Adipocyte (in vitro differentiated cells): Measurements from ENCODE around the gene TACC2.
A peak's percentile ranks its signal among the peaks of the same experiment; 100 is the strongest.
"Not testable (repeated sequence)": the region's sequence is repeated elsewhere in the genome, so short reads cannot be mapped to it uniquely, and the experiment has no call there.

Experiments
- DNase-seq: peaks from one replicate; pipeline ENCODE4 v3.0.0-alpha.2; 2015; ENCODE audit warnings: low read depth
- H3K27me3 ChIP-seq: replicated peaks from 2 replicates; pipeline ENCODE4 v1.7.0; 2013; ENCODE audit warnings: mild to moderate bottlenecking, low read length, moderate library complexity; ENCODE audit not compliant: control insufficient read depth, insufficient read depth
- H3K36me3 ChIP-seq: 2 replicates; pipeline ENCODE4 v1.7.0; 2013; ENCODE audit warnings: low read length, mild to moderate bottlenecking, moderate library complexity; ENCODE audit not compliant: control insufficient read depth, insufficient read depth, severe bottlenecking
- H3K4me1 ChIP-seq: 2 replicates; pipeline ENCODE4 v1.7.0; 2013; ENCODE audit warnings: mild to moderate bottlenecking, low read length, moderate library complexity; ENCODE audit not compliant: control insufficient read depth, insufficient read depth
- H3K4me3 ChIP-seq: 2 replicates; pipeline ENCODE4 v1.7.0; 2013; ENCODE audit warnings: mild to moderate bottlenecking, low read length, moderate library complexity
- H3K9ac ChIP-seq: 2 replicates; pipeline ENCODE4 v1.7.0; 2013; ENCODE audit warnings: mild to moderate bottlenecking, low read length, moderate library complexity
- H3K9me3 ChIP-seq: 2 replicates; pipeline ENCODE4 v1.7.0; 2013; ENCODE audit warnings: mild to moderate bottlenecking, low read length, moderate library complexity; ENCODE audit not compliant: control insufficient read depth

TACC2 gene

GRCh38 chr10:122066337-122066939, 77.5 kb downstream of the TACC2 start:
- H3K36me3 ChIP-seq, DNase-seq, H3K9ac ChIP-seq, H3K27me3 ChIP-seq, H3K4me3 ChIP-seq, H3K9me3 ChIP-seq: not testable (repeated sequence)
- peaks cover 19% of the 10 kb centered on the region for H3K4me1 ChIP-seq

- DNase-seq: no peak
- Histone ChIP-seq H3K9ac (no peak overlapping the region), H3K27me3 (no peaks in the 10 kb centered on the region), H3K4me3 (no peak overlapping the region), H3K9me3 (peaks cover 7% of the 10 kb centered on the region), H3K4me1 (peaks cover 6% of the 10 kb centered on the region), H3K36me3 (no peaks in the 10 kb centered on the region)
Observed at GRCh38 chr10:122068844-122069243, 79.9 kb downstream of the TACC2 start.

DNA sequence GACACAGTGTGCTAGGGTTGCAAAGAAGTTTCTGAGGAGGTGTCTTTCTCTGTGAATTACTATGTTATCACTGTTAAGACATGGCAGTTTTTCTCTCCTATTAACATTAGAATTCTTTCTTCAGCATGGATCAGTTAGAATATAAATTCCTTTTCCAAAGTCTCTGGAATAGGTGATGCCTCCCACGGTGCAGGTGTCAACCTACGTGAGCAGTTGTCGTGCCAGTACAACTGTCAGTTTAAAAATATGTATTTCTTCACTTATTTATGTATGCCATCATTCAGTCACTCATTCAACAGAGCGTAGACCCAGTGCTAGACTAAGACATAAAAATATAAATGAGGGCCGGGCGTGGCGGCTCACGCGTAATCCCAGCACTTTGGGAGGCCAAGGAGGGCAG, 83.5 kb downstream of the TACC2 start:
- Histone ChIP-seq H3K9me3 (no peaks in the 10 kb centered on the region), H3K27me3 (no peaks in the 10 kb centered on the region), H3K4me3 (no peak overlapping the region), H3K36me3 (no peaks in the 10 kb centered on the region), H3K4me1 (peaks cover 6% of the 10 kb centered on the region), H3K9ac (no peak overlapping the region)
- DNase-seq: no peak

GRCh38 chr10:122073508-122073907, 84.5 kb downstream of the TACC2 start:
- Histone ChIP-seq H3K27me3 (no peaks in the 10 kb centered on the region), H3K36me3 (no peaks in the 10 kb centered on the region), H3K4me3 (no peak overlapping the region), H3K9me3 (no peaks in the 10 kb centered on the region), H3K4me1 (peaks cover 6% of the 10 kb centered on the region), H3K9ac (no peak overlapping the region)
- no peak for DNase-seq

DNA sequence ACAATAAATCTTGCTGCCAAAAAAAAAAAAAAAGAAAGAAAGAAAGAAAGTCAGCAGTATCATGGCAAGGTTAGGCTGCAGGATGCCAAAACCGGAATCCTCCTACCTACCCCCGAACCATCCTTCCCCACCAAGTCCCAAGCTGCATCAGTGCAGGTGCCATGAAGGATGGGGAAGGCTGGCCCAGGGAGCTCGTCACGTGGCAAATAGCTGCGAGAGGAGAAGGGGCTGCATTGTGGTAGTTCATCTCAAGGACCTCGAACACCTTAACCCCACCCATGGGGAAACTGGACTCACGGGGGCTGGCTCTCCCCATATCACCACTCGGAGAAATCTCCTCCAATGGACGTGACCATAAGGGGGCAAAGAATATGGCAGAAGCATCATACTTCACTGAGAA, 86.2 kb downstream of the TACC2 start:
- Histone ChIP-seq H3K27me3 (no peaks in the 10 kb centered on the region), H3K4me3 (no peak overlapping the region), H3K4me1 (no peaks in the 10 kb centered on the region), H3K9me3 (no peaks in the 10 kb centered on the region), H3K36me3 (no peaks in the 10 kb centered on the region), H3K9ac (no peak overlapping the region)
- DNase-seq: no peak

DNA sequence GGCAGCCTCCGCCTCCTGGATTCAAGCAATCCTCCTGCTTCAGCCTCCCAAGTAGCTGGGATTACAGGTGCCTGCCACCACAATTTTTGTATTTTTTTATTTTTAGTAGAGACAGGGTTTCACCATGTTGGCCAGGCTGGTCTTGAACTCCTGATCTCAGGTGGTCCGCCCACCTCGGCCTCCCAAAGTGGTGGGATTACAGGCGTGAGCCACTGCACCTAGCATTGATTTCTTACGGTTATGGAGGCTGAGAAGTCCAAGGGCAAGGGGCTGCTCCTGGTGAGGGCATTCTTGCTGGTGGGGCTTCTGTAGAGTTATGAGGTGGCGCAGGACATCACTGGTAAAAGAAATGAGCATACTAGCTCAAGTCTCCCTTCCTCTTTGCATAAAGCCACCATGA, 86.9 kb downstream of the TACC2 start:
- not testable (repeated sequence) for H3K4me3 ChIP-seq, H3K4me1 ChIP-seq, H3K9me3 ChIP-seq, H3K36me3 ChIP-seq, H3K27me3 ChIP-seq, DNase-seq, H3K9ac ChIP-seq

DNA sequence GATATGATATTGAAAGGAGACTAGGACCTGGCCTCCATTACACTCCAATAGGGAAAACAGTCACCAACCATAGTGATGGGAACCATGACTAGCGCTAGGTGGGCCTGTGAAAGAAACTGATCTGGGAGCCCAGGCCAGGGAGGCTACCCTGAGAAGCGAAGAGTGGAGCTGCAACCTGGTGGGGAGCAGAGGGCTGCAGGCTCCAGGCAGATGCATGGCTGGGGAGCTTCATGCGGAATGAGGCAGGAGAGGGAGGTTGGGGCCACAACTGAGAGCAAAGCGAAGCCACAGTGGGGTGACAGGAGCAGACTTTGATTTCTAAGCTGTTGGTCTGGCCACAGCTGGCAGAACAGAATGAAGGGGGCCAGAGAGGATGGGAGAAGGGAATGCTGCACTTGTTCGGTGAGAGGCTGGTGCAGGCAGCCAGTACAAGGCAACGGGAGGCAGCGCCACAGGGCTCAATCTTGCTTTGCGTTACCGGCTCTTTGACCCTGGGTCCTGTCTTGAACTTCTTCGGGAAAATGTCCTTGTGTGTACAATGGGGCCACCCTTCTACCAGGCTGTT, 88.4 kb downstream of the TACC2 start:
- Histone ChIP-seq H3K27me3 (peaks cover 3% of the 10 kb centered on the region), H3K9me3 (no peaks in the 10 kb centered on the region), H3K4me1 (no peaks in the 10 kb centered on the region), H3K36me3 (no peaks in the 10 kb centered on the region), H3K4me3 (no peak overlapping the region), H3K9ac (no peak overlapping the region)
- no peak for DNase-seq

DNA sequence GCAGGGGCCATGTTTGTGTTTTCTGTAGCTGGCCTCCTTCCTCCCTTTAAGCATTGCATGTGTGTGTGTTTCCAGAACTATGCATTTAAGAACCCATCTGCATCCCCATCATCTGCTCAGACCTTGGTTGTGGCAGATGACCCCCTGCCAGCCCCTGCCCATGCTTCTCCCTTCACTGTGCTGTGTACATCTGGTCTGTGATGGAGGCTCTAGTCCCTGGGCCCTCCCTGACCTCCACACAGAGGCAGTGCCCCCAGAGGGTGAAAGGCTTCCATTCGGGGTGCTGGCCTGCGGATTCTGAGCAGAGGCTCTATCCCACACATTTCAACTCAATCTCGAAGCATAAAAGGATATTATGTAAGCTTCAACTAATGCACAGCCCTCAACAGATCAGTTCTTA, 89.4 kb downstream of the TACC2 start:
- no peak overlapping the region for H3K9ac ChIP-seq
- H3K4me1 ChIP-seq: no peaks in the 10 kb centered on the region
- no peaks in the 10 kb centered on the region for H3K9me3 ChIP-seq
- H3K36me3 ChIP-seq: no peaks in the 10 kb centered on the region
- DNase-seq: no peak
- peaks cover 13% of the 10 kb centered on the region for H3K27me3 ChIP-seq
- no peak overlapping the region for H3K4me3 ChIP-seq

GRCh38 chr10:122078965-122079795, 90.2 kb downstream of the TACC2 start:
- peak; percentile 35 for DNase-seq
- H3K9ac ChIP-seq: no peak overlapping the region

GRCh38 chr10:122082616-122083477, 93.9 kb downstream of the TACC2 start:
- Histone ChIP-seq H3K4me3 (no peak overlapping the region), H3K36me3 (no peaks in the 10 kb centered on the region), H3K9ac (no peak overlapping the region), H3K9me3 (no peaks in the 10 kb centered on the region), H3K4me1 (peaks cover 3% of the 10 kb centered on the region), H3K27me3 (peaks cover 41% of the 10 kb centered on the region)
- no peak for DNase-seq

More at GRCh38 chr10:122078965-122079795, 90.2 kb downstream of the TACC2 start:
- H3K4me3 ChIP-seq: no peak overlapping the region
- H3K4me1 ChIP-seq: no peaks in the 10 kb centered on the region
- no peaks in the 10 kb centered on the region for H3K9me3 ChIP-seq
- H3K36me3 ChIP-seq: no peaks in the 10 kb centered on the region
- H3K27me3 ChIP-seq: peaks cover 21% of the 10 kb centered on the region

DNA sequence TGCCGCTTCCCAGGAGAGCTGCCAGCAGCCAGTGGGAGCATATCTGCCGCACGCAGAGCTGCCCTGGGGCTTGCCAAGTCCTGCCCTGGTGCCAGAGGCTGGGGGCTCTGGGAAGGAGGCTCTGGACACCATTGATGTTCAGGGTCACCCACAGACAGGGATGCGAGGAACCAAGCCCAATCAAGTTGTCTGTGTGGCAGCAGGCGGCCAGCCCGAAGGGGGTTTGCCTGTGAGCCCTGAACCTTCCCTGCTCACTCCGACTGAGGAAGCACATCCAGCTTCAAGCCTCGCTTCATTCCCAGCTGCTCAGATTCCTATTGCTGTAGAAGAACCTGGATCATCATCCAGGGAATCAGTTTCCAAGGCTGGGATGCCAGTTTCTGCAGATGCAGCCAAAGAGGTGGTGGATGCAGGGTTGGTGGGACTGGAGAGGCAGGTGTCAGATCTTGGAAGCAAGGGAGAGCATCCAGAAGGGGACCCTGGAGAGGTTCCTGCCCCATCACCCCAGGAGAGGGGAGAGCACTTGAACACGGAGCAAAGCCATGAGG, 94.6 kb downstream of the TACC2 start:
- Histone ChIP-seq H3K9ac (no peak overlapping the region), H3K27me3 (peaks cover 44% of the 10 kb centered on the region), H3K9me3 (no peaks in the 10 kb centered on the region), H3K4me3 (no peak overlapping the region), H3K36me3 (no peaks in the 10 kb centered on the region), H3K4me1 (peaks cover 3% of the 10 kb centered on the region)
- DNase-seq: no peak
